GM21390 (cell line): ENCODE results near the gene SYN1.
"Not testable (repeated sequence)": the region's sequence is repeated elsewhere in the genome, so short reads cannot be mapped to it uniquely, and the experiment has no call there.

Experiments used
- ATAC-seq: cut with Tn5 transposase; IDR thresholded peaks from one replicate; pipeline ENCODE4 v1.9.1; 2021; ENCODE audit not compliant: unreplicated experiment

The SYN1 gene

DNA sequence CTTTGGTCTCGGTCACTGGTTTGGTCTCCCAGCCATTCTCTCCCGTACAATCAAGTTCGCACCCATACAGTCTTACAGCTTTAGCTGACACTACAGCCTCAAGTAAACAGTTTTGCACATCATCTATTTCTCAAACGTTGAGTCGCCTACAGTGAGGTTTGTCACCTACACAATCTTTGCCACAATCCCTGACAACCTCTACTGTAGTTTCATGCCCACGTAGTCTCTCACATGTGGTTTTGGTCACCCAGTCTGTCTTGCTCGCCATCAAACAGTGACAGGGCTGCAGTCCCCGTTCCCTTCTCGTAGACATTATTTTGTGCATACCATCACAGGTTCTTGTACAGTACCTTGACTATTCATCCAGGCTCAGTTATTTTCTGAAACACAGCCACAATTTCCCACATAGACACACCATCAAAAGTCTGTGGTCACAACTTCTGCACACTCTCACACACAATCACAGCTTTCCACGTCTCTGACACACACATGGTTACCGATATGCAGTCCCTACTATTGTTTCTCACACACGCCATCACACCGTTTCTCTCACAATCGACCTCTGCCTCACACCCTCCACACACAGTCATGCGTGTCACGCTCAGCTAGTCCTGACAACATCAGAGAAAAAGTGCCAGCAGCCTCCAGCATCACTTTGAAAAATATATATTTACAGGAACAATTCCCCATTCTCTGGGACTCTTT is 15.4 kb upstream of the SYN1 start:
- no peak for ATAC-seq

DNA sequence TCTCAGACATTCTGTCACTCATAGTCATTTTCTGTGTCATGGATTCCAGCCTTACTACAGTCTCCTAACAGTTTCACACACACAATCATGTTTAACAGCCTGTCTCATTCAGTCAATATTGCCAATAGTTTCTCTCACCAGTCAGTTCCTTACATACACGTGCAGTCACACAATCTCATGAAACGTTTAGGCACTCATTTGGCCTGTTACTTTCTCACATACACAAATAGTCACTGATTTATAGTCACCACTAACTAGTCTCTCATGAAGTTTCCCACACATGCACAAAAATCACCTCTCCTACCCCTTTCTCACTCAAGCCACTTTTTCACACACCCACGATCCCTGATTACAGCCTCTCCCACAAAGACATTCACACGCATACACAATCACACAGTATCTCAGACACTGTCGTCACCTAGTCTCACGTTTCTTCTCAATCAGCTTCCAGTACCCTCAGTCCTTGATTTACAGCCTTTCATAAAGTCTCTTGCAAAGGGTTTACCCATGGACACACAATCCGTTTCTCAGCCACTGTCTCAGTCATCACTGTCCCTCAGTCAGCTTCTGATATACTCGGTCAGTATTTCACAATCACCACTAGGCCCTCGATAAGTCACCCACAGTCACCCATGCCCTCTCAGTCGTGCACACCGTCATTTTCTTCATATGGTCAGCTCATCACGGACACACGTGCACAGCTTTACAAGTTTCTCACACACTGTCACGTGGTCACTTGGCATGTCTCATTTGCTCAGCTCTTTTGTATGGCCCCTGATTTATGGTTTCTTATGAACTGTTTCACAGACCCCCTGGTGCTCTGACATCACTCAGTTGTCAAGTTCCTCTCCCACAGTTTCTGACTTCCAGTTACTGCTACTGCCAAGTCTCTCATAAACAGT is 14.3 kb upstream of the SYN1 start:
- ATAC-seq = no peak

DNA sequence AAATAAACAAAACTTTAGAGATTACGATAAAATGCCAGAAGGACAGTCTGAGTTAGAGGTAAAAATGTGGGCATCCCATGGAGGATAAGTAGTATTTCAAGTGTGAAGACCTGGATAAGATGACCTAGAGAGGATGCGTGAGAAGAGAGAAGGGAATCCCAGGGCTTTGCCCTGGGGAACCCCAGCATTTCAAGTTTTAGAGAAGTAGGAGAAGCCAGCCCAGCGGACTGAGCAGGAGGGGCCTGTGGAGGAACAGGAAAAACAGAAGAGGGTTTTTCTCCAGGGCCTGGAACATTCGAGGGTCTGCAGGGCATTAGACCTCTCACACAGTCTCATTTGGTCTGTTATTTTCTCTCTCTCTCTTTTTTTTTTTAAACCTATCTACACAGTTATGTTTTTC is 13.0 kb upstream of the SYN1 start:
- ATAC-seq = no peak

DNA sequence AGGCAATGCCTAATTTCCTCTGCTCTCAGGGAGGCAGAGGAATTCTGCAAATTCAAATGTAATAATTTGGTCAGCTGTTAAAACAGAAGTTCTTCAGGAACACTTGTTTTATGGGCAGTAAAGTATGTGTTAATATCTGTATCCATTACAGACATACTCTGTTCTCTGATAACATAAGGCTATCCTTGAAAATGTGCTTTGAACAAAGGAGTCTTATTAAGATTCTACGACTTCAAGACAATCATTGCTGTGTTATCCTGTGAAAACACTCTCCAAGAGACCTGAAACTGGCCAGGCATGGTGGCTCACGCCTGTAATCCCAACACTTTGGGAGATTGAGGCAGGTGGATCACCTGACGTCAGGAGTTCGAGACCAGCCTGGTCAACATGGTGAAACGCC is 12.0 kb upstream of the SYN1 start:
- no peak for ATAC-seq

DNA sequence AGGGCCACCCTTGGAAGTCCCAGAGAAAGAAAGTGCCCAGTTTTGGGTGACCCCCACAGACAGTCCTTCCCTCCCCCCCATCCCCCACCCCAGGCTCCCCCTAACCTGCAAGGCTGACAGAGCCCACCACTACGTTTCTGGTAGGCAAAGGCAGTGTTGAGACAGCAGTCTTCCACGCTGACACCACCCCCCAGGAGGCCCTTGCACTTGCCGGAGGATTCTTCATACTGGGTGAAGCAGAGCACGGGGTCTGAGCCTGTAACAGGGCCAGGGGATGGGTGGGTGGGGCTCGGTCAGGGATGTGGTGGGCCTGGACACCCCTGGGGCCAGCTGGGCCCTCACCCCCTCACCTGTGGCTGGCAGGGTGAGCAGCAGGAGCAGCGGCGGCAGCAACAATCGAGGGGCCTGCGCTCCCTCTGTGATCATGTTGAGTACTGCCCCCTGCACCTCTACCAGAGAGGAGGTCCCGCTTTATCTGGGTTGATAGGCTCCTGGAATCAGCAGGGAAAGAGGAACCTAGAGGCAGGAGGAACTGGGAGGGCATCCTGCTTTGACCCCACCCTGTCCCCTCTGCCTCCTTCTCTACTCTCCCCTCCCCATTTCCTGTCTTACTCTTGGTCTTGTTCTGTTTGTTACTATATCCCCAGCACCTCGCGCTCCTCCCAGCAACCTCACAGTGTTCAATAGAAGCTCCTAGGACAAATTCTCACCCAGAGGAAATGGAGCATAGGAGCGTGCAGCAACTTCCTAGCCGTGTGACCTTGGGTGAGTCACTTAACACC is 10.0 kb upstream of the SYN1 start, which contains the start of gene CFP:
TSS of gene CFP (minus strand) at position 512 of the 782 bp plus-strand sequence. CDS start at position 426, 86 bp downstream.
- ATAC-seq = no peak

DNA sequence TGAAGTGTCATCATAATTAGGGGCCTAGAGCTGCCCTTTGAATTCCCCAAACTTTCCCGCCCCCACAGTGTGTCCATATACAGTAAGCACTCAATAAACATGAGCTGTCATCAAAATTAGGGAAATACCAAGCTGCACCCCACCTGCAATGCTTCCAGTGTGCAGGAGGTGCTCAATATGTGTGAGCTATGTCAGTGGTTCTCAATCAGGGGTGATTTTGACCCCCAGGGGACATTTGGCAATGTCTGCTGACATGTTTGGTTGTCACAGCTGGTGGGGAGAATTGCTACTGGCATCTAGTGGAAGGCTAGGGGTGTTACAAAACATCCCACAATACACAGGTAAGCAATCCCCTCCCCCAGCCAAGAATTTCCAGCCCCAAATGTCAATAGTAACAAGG is 9.3 kb upstream of the SYN1 start:
- no peak for ATAC-seq

DNA sequence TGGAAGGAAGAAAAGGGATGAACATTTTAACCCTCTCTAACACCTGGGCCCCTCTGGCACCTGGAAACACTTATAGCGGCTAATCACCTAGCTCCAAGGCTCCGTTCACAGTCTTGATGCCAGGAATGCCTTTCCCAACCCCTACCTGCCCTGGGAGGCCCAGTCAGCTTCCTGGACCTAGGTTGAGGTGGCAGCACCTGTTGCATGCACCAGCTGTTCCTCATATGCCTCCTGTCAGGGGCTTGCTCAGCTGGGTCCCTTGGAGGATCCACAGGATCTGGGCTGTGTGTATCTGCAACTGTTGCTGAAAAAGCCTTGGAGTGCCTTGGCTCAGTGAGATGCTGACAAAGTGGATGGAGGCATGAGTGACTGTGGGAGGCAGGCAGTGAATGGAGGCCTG is 5.7 kb upstream of the SYN1 start:
- ATAC-seq = no peak

DNA sequence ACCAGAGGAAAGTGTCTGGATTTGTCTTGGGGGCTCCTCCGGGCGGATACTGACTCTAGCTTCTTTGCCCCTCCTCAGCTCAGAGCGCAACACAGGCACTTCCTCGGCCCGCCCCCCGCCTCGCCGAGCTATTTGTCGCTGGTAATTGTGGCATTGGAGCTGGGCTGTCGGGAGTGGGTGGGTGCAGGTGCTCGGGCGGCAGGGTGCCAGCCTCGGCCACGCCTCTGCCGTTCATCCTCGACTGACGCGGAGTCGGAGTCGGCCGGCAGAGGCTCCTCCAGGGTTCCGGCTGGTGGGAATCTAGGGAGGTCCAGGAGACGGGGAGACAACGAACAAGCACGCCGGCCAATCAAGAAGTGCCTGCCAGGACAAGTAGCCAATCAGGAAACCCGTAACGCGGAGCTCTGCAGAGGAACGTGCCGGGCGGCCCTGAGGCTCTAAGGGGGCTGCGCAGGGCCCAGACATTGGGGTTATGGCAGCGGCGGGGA is 3.9 kb upstream of the SYN1 start:
- no peak for ATAC-seq

DNA sequence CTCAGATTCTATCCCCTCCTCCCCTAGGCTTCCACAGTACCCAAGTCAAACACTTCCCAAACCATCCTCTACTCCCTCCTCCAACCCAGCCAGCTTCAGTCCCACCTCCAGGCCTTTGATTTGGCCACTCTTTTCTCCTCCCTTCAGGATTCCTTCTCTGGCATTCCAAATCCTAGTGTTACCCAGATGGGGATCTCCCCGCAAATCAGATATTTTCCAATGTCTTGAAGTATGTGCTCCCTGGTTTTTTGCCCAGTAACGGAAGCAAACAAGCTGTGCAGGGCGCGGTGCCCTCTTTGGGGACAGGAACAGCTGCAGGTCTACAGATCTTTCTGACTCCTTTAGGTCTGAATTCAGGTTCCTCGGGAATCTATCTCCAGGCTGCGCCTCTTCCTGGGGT is 2.2 kb upstream of the SYN1 start:
- no peak for ATAC-seq

DNA sequence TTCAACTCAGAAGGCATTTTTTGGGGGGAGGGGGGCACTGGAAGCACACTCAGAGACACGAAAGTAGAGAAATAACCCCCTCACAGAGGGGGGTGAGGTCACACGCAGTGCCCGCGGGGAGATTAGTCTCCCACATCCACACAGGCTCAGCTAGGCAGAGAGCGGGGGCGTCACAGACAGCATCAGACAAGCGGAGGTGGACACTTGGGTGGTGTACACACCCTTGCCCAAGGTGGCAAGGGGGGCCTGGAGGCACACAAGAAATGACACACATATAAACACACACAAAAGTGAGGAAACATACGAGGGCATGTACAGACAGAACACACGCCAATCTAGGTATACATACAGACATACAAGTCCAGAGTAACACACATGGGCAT is 637 bp upstream of the SYN1 start:
- no peak for ATAC-seq

DNA sequence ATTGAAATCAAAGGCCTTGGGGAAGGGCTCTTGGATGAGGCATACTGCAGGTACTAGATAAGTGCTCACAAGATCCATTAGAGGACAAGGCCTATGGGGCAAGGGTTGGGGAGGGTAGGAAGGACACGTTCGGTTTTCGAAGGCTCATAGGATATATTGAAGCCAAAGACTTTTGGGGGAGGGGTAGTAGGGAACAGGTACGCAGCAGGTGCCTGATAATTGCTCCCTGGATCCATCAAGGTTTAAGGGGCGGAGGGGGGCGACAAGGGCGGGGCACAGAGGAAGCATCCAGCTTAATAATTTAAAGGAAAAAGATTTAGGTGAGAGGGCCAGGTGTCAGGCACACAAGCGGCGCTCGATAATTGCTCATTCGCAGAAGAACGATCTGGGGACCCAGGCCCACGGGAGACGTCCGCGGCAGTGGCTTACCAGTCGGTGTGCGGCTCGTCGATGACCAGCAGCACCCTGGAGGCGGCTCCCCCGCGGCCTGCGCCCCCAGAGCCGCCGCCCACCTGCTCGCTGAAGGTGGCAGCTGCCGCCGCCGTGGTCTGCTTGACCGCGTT is 653 bp downstream of the SYN1 start:
- ATAC-seq = no peak

DNA sequence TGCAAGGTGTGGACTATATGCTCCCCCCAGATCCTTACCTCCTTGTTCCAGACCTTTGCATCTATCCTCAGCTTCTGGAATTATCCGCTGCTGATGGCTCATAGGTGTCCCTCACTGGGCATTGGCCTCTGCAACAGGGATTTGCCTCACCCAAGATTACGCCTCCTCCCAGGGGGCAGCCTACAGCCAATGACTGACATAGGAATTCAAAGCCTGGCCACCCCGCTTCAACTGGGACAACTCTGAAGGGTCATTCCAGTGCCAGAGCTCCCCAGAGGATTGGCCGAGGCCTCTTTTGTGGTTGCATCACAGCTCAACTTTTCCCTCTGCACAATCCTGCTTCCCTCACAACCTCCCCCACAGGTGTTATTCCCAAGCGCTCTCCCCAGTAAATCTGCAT is 5.0 kb downstream of the SYN1 start:
- ATAC-seq = no peak

DNA sequence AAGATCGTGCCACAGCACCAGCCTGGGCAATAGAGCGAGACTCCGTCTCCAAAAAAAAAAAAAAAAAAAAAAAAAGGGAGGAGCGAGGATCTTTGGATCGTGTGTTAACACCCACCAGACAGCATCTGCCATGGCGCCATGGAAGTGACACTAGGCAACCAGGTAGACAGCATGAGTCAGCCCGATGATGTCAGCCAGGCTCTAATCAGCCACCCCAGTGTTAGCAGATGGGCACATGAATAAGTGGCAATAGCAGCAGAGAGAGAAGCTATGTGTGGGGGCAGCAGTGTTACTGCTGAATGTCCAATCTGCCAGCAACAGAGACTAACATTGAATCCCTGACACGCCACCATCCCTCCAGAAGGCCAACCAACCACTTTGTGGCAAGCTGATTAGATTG is 6.6 kb downstream of the SYN1 start:
- ATAC-seq = no peak

DNA sequence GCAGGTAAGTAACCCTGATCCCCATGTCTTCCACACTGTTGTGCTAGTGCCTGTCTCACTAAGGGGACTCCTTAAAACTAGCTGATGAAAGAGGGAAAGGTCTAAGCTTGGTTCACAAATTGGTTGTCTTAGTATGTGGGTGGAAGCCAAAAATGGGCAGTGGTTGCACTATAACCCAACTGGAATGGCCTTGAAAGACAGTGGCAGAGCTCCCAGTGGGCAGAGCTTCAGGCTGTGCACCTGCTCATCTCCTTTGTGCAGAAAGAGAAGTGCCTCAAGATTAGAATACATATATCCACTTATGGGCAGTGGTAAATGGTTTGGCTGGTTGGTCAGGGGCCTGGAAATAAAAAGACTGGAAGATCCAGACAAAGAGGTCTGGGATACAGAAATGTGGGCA is 7.2 kb downstream of the SYN1 start:
- no peak for ATAC-seq

DNA sequence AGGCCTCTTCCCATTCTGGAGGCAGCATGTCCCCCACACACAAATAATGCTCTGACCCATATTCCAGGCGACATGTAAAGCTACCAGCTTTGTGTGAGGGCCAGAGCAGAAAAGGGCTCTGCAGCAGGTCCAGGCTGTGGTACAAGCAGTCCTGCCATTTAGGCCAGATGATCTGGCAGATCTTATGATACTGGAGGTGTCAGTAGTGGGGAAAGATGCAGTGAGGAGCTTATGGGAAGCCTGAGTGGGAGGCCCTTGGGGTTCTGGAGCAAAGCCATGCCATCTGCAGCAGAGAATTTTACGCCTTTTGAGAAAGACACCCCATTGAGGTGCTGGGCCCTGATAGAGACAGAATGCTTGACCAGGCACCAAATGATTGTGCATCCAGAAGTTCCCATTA is 7.7 kb downstream of the SYN1 start:
- ATAC-seq = no peak

DNA sequence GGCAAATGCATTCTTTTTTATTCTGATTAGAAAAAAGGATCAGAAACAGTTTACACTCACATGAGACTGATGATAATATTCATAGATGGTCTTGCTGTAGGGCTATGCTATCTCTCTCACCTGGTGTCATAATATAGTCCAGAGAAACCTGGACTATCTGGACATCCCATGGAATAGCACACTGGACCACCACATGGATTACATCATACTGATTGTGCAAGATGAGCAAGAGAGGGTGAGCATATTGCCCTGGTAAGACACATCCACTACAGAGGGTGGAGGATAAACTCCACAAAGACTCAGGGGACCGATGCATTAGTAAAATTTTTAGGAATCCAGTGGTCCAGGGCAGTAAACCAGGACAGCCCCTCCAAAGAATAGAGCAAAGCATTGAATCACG is 8.2 kb downstream of the SYN1 start:
- no peak for ATAC-seq

DNA sequence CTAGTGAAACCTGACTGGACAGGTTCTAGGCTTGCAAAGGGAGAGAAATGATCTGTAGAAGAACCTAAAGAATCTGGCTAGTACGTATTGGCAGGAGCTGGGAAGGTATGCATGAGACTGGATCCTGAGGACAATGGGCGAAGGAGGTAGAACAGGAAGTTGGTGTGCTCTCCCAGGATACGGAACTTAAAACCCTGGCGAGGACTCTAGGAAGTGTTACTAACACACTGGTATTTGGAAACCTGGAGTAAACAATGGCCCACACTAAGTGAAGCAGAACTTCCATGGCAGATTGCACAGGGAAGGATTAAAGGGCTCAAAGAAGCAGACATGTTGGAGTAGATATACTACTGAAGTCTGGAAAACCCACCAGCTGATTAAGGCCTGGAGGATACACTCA is 9.1 kb downstream of the SYN1 start:
- no peak for ATAC-seq

DNA sequence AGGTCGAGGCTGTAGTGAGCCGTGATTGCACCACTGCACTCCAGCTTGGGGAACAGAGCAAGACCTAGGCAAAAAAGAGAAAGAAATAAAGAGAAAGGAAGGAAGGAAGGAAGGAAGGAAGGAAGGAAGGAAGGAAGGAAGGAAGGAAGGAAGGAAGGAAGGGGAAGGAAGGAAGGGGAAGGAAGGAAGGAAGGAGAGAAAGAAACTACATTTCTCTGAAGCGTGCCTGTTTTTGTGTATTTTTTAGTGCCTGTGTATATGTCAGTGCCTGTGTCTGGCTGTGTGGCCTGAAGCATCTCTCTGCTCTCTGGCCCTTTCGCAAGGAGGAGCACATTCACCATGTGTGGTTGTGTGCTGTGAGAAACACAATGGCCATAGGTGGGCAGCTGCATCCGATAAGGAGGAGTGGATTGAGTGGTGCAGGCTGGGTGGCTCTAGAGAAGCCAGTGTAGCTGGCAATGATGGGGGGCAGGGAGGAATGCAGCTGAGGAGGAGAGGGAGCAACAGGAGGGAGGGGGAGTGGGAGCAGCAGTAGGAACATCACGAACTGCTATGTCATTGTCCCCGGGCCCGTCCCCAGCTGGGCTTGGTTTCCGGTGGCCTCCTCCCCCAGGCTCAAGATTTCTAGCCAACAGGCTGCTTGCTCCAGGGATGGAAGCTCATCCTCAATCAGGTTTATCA is 11.4 kb downstream of the SYN1 start:
- ATAC-seq = no peak

DNA sequence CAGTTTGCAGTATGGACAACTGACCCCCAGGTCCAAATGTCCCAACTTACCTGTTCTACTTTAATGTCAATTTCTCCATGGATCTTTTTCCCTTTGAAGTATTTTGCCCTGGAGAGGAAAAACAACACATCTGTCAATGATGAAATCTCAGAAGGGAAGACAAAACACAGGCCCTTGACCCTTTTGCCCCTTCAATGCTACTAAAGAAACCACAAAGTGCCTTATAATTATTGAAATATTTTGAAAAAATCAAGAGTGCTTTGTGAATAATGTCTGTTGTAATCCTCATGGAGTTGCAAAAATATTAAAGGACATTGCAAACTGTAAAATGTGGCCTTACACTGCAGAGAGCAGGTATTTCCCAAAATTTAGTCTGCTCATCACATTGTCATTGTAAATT is 12.6 kb downstream of the SYN1 start:
- ATAC-seq = no peak

DNA sequence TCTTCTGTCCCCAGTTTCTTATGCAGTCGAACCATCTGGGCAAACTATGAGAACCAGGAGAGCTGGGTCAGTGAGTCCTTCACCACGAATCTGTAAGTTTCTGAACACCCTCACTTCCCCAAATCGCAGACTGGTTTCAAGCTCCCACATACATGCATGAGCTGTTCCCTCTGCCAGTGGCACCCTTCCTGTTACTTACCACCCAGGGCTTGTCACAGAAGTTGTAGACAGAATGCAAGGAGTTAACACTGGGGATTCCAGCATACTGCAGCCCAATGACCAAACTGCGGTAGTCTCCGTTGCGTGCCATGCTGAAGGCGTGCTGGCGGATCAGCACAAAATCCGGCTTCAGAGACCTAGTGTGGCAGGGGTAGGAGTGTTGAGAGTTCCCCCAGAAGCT is 14.6 kb downstream of the SYN1 start:
- no peak for ATAC-seq

DNA sequence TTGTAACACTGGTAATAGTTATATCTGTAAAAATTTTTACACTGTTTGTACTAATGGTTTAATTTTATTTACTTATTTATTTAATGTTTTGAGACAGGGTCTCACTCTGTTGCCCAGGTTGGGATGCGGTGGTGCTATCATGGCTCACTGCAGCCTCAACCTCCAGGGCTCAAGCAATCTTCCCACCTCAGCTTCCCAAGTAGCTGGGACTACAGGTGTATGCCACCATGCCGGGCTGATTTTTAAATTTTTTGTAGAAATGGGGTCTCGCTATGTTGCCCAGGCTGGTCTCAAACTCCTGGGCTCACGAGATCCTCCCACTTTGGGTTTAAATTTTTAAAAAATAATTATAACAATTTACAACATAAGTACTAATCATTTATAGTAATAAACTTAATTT is 16.5 kb downstream of the SYN1 start:
- ATAC-seq = not testable (repeated sequence)
